Measurements from ENCODE around the gene PHLDB2.
A peak's percentile ranks its signal among the peaks of the same experiment; 100 is the strongest.

Gene PHLDB2

DNA sequence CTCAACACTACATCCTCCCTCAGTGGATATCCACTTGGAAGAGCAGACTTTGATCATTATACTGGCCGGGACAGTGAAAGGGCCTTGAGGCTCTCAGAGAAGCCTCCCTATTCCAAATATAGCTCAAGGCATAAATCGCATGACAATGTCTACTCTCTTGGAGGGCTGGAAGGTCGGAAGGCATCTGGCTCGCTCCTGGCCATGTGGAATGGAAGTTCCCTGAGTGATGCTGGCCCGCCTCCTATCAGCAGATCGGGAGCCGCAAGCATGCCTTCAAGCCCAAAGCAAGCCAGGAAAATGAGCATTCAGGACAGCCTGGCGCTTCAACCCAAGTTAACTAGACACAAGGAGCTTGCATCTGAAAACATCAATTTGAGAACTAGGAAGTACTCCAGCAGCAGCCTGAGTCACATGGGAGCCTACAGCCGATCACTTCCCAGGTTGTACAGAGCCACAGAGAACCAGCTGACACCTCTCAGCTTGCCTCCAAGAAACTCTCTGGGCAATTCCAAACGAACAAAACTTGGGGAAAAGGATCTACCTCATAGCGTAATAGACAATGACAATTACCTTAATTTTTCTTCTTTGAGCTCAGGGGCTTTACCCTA, 25.4 kb downstream of the PHLDB2 start:
- no peak for DNase-seq (ENCODE audit: low spot score)

DNA sequence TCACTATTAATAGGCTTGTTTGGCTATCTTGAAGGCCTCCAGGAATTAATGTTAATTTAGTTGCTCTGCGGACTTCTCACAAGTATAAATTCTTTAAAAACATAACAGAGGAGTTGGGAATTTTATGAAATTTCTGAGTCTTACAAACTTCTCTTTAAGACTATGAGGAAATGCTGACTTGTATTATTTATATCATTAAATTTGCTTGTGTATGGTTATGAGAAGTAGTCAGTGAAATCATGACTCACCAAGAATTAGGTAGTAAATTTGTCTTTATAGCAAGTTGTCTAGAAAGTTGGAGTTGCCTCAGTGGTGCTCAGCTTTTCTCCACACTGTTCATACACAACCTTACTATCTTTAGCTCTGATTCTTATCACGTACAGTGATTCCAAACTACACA, 26.5 kb downstream of the PHLDB2 start:
- DNase-seq (ENCODE audit: low spot score), result no peak

DNA sequence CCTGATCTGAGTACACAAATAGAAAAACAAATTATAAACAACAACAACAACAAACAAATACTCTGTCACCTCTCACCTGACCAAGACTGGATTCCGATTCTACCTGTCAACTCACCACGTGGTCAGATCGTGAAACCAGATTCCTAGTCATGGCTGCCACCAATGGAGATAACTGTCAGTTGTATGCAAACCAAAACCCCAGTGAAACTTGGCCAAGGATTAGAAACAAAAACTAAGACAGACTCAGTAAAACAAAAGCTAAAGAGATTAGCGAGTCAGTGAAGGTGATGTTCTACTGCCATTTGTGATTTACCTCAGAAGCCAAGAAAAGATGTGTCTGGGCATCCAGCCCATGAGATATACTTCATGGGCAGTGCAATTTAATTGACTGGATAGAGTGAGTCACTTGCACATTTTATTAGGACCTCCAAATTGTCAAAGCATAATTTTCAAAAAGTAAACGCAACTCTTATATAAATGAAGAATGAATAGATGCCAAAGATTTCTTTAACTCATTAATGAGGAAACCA, 31.1 kb downstream of the PHLDB2 start:
- DNase-seq (ENCODE audit: low spot score), result no peak

DNA sequence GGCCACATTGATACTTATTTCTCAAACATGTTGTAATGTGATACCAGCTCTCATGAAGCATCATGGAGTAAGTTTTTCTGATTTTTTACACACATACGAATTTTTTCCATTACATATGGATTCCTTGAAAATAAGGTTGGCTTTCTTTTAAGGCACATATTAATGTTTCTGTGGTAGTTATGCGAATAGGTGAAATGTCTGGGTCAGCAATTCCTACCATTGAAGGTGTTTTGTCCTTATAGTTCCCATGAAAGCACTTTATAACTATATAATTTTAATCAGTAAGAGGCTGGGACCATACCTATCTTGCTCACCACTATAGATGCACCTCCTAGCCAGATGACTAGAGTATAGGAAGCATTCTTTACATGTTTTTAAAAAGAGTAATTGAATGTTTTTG, 33.0 kb downstream of the PHLDB2 start:
- no peak for DNase-seq (ENCODE audit: low spot score)

DNA sequence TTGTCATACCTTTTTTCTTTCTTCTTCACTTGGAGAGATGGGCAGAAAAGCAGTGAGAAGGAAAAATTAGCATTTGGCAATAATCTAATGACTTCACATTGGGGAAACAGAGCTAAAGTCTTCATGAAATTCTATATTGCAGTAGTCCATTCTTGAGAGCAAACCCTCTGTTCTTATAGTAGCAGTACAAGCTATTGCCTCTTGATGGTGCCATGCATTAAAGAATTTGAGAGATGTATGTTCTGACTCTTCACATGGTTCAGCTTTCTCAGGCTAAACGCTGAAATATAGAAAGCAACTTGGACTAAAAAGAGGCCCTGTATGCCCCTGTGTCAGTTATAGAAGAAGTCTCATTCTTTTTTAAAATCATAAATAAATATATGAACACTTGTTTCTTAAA, 36.0 kb downstream of the PHLDB2 start:
- DNase-seq (ENCODE audit: low spot score), result no peak

DNA sequence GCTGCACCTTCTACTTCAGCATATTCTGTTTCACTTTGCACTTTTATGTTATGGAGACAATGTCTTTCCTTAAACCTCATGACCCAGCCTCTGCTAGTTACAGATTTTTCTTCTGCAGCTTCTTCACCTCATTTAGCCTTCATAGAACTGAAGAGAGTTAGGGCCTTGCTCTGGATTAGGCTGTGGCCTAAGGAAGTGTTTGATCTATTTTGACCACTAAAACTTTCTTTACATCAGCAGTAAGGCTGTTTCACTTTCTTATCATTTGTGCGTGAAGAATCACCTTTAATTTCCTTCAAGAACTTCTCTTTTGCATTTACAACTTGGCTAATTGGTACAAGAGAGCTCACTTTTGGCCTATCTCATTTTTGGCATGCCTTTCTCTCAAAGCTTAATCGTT, 40.9 kb downstream of the PHLDB2 start:
- no peak for DNase-seq (ENCODE audit: low spot score)

DNA sequence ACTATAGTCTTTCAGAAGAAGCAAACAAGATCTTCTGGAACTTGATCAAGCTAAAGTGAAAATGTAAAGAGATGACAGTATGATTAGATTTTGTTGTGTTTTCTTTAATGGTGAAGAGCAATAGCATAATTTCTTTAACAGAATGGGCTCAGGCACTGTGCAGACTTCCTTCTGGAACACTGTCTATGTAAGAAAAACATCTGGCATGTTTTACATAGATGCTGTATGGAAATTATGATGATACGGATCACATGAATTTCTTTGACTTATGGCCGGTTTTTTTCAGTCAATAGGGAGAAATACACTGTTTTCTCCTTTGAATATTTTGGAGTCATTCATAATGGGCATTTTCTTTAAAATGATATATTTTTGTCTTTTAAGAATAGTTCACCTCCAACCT, 42.6 kb downstream of the PHLDB2 start:
- DNase-seq (ENCODE audit: low spot score), result no peak

DNA sequence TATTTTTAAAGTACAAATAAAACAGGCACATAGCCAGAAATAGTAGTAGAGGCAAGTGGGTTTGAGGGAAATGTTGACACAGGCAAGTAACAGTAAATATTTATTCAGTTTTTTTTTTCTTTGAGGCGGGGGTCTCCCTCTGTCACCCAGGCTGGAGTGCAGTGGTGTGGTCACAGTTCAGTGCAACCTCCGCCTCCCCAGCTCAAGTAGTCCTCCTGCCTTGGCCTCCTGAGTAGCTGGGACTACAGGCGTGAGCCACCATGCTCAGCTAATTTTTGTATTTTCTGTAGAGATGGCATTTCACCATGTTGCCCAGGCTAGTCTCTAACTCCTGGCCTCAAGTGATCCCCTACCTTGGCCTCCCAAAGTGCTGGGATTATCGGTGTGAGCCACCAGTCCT, 43.5 kb downstream of the PHLDB2 start:
- no peak for DNase-seq (ENCODE audit: low spot score)

DNA sequence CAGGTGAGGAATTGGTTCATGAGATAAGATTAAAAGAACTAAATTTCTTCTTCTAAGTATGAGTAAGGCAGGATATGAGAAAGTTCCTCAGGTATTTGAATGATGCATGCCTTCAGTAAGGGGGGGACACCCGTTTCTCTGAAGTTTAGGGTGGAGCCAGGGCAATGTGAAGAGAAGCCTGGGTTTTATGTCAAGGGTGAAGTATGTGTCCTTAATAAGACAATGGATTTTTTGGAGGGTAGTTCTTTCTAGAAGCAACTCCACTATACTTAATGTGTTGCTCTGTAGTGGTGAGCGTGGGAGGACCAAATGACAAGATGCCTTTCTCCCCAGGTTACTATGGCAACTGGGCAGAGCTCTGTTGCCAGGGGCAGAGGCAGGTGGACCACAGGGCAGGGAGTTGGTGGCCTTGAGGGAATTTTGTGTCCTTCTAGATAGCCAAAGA, 44.0 kb downstream of the PHLDB2 start:
- peak; percentile 47 for DNase-seq (ENCODE audit: low spot score)

DNA sequence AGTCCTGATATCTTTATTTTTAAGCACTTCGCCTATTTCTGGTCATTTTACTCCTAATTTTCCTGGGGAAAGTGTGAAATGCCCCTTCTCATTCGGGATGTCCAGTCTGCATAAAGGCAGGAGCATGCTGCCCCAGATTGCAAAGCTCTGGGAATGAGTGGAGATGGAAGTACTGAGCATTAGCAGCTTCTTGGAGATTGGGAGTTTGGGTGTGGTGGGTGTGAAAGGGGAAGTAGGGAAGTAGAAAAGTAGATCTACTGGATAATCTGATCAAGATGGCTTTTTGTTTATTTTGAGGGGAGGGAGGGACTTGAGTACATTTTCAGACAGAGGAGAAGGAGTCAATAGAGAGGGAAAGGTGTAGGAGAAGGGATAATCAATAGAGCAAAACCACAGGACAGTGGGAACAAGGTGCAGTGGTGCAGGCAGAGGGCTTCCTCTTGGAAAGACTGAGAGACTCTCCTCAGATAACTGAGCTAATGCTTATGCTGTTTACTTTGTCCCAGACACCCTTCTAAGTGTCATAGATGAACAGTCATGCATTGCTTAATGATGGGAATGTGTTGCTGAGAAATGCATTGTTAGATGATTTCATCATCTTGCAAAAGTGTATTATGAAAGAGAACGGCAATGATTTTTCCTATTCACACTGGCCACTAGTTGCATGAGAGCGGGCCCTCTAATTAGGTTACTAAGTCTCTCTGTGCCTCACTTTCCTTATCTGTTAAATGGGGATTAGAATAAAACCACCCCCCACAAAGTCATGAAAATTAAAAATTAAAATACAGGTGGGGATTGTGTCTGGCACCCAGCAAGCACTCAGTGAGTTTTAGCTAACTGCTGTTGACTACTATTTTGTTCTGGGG, 45.5 kb downstream of the PHLDB2 start:
- DNase-seq (ENCODE audit: low spot score), result no peak

DNA sequence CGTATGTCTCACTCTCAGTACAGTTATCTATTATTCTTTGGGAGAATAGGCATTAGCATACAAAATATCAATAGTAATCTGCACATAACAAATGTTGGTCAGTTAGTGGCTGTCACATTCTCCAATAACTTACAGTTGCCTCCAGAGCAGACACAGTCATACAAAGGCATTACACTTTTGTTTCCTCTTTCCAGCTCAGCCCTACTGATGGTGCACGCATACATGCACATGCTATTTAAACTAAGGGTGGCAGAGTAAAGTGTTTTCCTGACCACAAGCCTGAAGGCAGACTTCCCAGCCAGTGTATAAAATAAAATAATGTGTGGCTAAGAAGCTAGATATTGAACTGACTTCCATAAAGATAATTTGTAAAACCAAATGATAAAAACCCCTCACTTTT, 47.6 kb downstream of the PHLDB2 start:
- DNase-seq (ENCODE audit: low spot score), result no peak

DNA sequence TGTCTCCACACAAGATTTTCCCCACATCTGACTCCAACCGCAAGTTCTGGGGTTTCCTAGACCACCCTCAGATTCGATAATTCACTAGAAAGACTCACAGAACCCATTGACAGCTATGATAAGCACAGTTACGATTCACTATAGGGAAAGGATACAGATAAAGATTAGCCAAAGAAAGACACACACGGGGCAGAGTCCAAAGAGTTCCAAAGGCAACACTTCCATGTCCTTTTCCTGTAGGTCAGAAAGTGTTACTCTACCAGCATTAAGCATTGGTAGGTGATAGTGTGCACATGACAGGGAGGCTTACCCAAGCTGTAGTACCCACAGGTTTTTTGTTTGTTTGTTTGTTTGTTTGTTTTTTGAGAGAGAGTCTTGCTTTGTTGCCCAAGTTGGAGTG, 48.1 kb downstream of the PHLDB2 start:
- DNase-seq (ENCODE audit: low spot score), result no peak

DNA sequence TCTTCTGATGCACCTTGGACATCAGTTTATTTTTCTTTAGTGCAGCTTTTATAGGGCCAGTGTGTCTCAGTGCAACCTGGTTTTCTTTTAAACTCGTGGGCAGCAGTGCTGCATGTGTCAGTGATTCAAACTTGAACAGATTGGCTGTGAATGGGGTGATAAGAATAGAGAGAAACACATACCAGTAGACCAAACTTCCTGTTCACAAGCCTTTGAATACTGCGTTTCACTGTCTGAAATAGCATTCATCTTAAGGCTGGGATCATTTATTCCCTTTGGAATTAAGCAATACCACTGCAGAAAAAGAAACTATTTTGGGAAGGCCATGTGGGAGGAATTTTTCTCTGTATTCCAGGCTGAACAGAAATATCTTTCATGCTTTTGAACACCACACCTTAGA, 51.7 kb downstream of the PHLDB2 start:
- DNase-seq (ENCODE audit: low spot score), result peak; percentile 45

DNA sequence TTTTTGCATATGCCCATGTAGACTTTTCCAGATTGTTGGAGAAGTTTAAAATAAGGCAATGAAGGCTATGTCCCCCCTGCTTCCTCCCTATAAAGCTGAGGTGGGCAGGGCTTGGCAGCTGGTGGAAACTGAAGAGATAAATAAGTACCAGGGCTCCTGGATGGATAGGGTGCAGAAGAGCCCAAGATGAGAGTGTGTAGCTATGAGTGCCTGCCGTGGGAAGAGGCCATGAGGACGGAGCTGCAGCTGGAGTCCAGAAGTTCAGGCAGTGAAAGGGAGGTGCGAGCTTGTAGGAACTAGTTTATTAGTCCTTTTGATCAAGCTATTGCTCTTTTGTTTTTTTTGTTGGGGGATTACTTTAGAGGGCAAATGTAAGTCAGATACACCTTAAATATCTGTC, 52.4 kb downstream of the PHLDB2 start:
- no peak for DNase-seq (ENCODE audit: low spot score)

DNA sequence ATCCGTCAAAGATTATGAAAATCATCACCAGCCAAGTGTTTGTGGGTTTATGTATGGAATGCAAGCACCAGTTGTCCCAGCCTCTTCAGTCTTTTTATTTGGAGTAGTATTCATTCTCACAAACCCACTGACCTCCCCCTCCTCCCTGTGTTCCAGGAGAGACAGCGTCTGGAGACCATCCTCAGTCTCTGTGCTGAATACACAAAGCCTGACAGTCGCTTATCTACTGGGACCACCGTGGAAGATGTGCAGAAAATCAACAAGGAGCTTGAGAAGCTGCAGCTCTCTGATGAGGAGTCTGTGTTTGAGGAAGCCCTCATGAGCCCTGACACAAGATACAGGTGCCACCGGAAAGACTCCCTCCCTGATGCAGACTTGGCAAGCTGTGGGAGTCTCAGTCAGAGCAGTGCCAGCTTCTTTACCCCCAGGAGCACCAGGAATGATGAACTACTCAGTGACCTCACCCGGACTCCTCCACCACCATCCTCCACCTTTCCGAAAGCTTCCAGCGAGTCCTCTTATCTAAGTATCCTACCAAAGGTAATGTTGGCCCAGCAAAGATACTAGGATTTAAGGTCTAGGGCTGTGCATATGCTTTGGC, 54.2 kb downstream of the PHLDB2 start:
- DNase-seq (ENCODE audit: low spot score), result no peak

DNA sequence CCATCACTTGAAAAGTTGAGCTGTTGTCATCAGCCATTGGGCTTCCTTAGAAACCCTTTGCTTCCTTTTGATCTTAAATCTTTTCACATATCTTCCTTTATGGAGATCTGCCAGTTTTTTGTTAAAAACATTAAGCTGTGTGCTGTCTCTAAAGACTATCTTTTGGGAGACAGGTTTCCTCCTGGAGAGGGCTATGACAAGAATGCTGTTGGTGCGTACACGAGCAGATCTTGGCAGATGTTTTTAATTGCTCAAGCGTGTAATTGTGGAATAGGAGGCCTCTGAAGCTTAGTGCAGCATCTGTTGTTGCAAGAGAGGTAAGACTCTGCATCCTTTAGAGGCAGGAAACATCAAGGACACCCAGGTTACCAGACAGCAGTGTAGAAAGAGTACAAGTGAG, 56.8 kb downstream of the PHLDB2 start:
- DNase-seq (ENCODE audit: low spot score), result no peak

DNA sequence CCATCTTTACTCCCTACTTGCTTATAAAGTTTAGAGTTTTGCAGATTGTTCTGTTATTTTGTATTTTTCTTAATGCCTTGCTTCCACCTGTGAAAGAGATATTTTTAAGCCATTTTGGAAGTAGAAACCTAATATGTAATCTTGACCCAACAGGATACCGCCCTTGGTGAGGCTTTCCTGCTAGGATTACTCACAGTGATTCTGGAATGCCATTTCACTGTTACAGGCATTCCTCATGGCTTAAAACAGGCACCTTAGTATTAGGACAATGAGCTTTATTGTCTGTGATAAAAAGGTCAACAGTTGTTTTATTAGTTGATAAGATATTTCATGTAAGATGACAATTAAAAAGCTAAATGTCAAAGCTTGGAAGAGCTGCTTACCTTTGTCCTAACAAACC, 58.2 kb downstream of the PHLDB2 start:
- DNase-seq (ENCODE audit: low spot score), result no peak

DNA sequence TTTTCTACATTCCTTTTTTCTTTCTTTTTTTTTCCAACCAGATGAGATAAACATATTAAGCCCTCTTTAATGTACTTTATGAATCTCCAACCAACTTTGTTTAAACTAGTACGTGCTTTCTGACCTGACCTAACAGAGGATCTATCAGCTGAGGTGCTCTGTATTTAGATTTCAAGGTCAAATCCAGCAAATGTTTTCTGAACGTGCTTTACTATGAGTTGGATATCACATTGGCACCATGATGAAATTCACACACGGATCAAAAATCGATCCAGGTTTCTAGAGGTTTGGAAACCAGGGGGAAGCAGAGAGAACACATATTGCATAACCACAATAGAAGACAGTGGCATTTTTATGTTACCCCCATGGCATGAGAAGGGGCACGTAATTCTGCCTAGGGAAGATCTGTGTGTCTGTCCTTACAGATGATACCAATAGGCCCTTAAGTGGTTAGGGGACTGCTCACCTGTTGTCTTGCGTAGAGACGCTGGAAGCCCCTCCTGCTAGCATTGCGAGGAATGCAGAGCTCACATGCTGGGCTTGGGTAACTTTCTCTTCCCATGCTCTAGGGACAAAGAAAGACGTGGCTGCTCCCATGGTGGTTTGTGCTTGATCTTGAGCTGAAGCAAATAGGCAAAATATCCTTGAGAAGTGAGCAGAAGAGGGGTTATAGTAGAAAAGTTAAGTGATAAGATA, 60.5 kb downstream of the PHLDB2 start:
- DNase-seq (ENCODE audit: low spot score), result no peak

DNA sequence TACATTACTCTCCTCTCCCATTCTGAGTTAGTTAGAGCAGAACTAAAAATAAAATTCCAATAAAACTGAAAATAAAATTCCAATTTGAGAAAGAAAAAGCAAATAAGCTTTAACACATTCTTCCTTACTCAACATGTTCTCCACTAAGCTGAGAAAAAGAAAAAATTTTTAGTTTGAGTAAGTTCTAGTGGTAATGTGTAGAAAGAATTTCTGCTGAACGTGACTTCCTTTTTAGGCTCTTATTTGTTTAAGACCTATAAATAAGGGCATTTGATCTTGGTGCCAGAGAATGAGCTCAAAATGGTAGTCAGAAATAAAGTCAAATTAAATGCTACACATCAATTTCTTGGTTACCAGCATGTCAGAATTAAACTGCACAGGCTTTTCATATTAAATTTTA, 62.1 kb downstream of the PHLDB2 start:
- DNase-seq (ENCODE audit: low spot score), result no peak

DNA sequence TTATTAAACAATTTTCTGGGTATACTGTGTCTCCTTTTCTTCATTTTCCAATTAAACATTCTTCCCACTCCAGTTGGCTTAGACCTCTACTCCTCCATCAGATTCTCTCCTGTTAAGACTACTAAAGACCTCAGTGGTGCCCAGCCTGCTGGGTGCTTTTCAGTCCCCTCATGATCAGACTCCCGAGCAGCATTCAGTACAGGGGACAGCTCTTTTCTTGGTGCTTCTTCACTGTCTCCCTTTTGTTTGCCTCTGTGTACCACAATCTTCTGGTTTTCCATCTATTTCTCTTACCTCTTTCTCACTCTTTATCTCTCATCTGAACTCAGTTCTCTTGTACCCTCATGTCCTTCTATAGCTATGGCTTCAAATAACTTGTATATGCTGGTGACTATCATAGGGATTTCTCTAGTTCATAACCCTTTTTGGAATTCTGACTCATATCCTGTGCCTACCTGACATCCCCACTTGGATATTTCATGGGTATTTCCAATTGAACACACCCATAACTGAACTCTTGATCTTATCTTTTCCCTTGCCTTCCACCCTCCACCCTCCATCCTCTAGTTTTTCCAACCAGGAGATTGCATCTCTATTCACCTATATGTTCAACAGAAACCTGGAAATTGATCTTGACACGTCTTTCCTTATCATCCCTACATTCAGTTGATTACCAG, 64.2 kb downstream of the PHLDB2 start:
- DNase-seq (ENCODE audit: low spot score), result no peak

DNA sequence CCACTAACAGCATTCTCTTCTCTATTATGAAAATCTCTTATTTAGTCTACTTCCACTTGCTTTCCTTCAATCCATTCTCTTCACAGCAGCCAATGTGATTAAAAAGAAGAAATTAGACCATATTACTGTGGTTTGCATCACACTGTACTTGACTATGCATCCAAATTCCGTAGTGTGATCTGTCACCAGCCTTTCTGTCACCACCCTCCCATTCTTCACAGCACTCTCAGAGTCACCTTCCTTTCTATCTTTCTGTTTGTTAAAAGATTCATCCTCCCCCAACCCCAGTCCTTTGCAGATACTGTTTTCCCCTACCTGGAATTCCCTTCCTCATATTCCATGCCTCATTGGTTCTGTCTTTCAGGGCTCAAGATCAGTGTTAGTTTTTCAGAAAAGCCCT, 64.7 kb downstream of the PHLDB2 start:
- DNase-seq (ENCODE audit: low spot score), result no peak

DNA sequence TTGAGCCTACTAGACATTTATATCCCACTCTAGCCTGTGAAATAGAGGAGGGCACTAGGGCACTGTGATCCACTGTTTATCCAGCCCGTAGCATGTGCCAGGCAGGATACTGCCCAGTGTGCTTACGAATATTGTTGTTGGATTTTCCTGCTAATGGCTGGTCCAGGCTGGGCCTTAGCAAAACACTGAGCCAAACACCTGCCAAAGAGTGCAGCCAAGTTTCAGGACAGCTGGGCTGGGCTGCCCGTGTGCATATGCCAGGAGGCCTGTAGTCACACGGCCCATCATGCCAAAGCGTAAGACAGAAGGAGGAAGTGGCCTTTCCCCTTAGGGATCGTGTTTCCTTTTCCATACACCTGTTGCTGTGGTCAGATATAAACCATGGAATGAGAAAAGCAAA, 65.2 kb downstream of the PHLDB2 start:
- DNase-seq (ENCODE audit: low spot score), result no peak

All from hepatic stellate cell (primary cell).